Raji (cell line): ENCODE data around the gene CCNA2.

ENCODE experiments used
- POLR2A ChIP-seq: IDR thresholded peaks from 2 replicates; pipeline ENCODE4 v1.6.1; 2011; ENCODE audit warnings: low read depth, low read length, control low read depth; ENCODE audit not compliant: insufficient read depth

Gene CCNA2

GRCh38 chr4:121791481-121791880, 32.2 kb downstream of the CCNA2 start:
- no peak for TF ChIP-seq POLR2A

- no peak for TF ChIP-seq POLR2A
Measured at GRCh38 chr4:121790976-121791375, 32.7 kb downstream of the CCNA2 start.

GRCh38 chr4:121789960-121790829, 33.5 kb downstream of the CCNA2 start:
- no peak for TF ChIP-seq POLR2A

- TF ChIP-seq POLR2A, result no peak
Measured at GRCh38 chr4:121789455-121789854, 34.2 kb downstream of the CCNA2 start.

GRCh38 chr4:121788896-121789295, 34.8 kb downstream of the CCNA2 start:
- no peak for TF ChIP-seq POLR2A

- TF ChIP-seq POLR2A, result no peak
Measured at GRCh38 chr4:121786221-121786620, 37.5 kb downstream of the CCNA2 start.

- TF ChIP-seq POLR2A, result no peak
Measured at GRCh38 chr4:121785479-121785878, 38.2 kb downstream of the CCNA2 start.

- TF ChIP-seq POLR2A, result no peak
Measured at GRCh38 chr4:121784975-121785374, 38.7 kb downstream of the CCNA2 start.

GRCh38 chr4:121784401-121784800, 39.3 kb downstream of the CCNA2 start:
- no peak for TF ChIP-seq POLR2A

GRCh38 chr4:121783210-121783609, 40.5 kb downstream of the CCNA2 start:
- no peak for TF ChIP-seq POLR2A

- TF ChIP-seq POLR2A, result no peak
Measured at GRCh38 chr4:121778991-121779628, 44.6 kb downstream of the CCNA2 start.

GRCh38 chr4:121777625-121778024, 46.1 kb downstream of the CCNA2 start:
- TF ChIP-seq POLR2A, result no peak

- TF ChIP-seq POLR2A, result no peak
Measured at GRCh38 chr4:121776610-121777401, 46.9 kb downstream of the CCNA2 start.

- TF ChIP-seq POLR2A, result no peak
Measured at GRCh38 chr4:121773883-121774282, 49.8 kb downstream of the CCNA2 start.

GRCh38 chr4:121771869-121772268, 51.8 kb downstream of the CCNA2 start:
- TF ChIP-seq POLR2A, result no peak

GRCh38 chr4:121769341-121769740, 54.3 kb downstream of the CCNA2 start:
- no peak for TF ChIP-seq POLR2A

- TF ChIP-seq POLR2A, result no peak
Measured at GRCh38 chr4:121767166-121767565, 56.5 kb downstream of the CCNA2 start.
